ENCODE data around the gene COL5A2. TPM values are rescaled to one million over a fixed set of nuclear protein-coding genes. Genes with fewer than 3 reads are reported as not detected.

Gene COL5A2
- 155 and 160 TPM in 2 replicates for total RNA-seq (2014; rRNA removed; shearing (Covaris generic))

- peak; percentile 74 for DNase-seq (ENCODE audit: low spot score)
These were observed at the start of gene COL5A2 for GRCh38 chr2:189179570-189179950. COL5A2 (minus strand) TSS chr2:189179761; CDS start chr2:189179604, 157 bp downstream.

DNA sequence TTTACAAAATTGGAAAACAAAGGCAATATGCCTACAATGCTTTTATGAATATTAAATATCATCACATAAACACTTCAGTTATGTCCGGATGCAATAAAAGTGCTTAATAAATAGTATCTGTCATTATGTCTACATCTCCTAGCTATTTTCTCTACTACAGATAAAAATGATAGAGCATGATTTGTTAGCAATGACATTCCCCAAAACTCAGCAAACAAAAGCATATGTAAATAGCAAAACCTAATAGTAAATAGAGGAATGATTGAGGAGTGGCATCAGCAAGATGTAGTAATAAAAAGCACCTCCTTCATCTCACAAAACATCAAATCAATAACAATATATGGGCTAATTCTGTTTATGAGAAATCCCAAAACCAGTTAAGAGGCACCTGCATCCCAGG is 46.5 kb upstream of the COL5A2 start:
- no peak for DNase-seq (ENCODE audit: low spot score)

DNA sequence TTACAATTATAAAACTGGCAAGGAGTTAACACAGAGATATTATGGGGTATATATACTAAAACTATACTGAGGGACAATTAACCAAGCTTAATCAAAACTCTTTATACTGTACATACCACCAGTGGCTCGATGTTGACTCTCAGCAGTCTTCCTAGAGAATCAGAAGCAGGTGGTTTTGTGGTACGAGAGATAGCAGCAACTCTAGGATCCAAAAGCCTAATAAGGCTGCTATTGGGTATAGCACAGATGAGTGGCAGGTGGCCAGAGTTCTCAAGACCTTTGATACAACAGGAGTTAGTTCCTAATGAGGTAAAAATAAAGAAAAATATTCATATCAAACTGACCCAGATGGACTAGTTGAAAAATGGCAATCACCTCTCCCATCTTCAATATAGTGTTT is 45.5 kb upstream of the COL5A2 start:
- DNase-seq (ENCODE audit: low spot score): no peak

DNA sequence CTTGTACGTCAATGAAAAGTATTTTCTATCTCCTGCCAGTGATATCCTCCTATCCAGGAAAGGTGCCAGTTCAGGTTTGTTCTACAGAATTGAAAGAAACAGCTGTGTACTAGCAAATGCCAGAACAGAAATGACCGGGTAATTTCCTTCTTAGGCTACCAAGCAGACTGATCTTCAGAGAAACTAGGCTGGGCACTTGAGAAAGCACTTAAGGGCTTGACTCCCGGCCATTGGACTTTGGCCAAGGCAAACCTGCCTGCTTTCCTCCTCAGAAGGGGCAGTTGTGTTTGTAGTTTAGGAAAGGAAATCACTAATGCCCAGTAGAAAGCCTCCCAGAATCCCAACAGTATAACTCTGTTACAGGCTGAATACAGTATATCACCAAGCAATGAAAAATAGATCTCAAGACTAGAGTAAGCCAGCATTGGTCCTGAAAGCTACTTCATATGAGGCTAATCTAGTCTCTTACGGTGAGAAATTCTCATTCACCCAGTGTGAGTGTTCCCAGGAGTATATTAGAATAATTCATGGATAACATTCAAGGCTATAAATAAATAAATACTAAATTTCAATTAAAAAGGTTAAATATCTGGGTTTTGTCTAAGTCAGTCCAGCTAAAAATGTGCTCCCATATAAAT is 43.0 kb upstream of the COL5A2 start:
- DNase-seq (ENCODE audit: low spot score): peak; percentile 49

DNA sequence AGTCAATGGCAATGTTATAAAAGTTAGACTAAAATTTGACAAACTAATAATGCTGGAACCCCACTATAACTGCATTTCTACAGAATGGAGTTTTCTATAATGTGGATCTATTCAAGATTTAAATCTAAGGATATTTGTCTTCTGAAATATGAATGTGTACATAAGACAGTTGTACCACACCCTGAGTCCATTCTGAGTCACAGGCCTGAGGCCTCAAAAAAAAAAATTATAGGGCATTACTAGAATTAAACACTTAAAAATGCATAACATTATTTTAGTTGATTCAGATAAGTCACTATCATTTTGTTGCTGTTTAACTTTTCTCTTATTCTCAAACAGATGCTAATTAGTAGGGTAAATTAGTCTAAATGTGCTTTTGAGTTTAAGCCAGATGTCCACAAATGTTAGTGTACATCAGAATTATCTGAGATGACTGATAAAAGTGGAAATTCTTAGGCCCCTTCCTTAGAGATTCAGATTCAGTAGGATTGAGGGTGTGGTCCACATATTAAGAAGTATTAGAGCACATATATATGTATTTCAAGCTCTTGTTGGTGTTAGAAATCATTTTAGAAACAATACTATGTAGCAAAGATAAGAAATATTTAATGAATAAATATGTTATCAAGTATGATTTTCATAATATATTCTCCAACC is 42.4 kb upstream of the COL5A2 start:
- no peak for DNase-seq (ENCODE audit: low spot score)

- no peak for DNase-seq (ENCODE audit: low spot score)
These were observed 38.7 kb upstream of the COL5A2 start for GRCh38 chr2:189218236-189218635.

DNA sequence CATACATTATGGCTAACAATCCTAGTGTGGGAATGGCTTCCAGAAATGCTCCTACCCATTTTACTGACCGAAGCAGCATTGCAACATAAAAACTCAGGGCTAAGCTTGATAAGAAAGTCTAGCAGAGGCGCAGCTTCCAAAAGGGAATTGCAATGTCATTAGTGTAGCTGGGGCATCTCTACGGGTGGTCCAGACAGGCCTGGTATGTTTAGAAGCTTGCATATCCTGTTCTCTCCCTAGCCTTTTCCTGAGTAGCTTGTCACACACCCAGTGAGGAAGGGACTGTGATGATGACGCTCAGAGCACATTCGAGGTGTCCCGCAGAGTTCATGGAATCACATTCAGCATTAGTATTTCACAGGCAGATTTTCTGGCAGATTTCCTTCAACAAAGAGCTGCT is 38.0 kb upstream of the COL5A2 start:
- DNase-seq (ENCODE audit: low spot score): peak; percentile 80

DNA sequence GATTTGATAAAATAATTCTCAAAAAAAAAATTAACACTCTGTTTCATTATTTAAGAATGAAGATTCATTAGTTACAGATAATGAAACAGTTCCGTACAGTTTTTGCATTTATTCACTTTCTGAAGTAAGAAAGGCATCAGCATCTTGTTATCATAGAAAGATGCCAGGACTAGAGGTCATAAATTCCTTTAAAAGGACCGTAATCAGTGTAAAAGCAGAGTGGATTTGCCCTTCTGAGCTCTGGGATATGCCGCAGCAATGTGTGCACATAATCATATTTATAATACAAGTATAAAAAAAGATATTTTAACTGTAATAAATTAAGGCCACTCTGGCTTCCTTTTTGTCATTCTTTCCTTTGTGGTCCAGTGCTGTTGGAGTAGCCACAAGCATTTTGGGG is 37.5 kb upstream of the COL5A2 start:
- DNase-seq (ENCODE audit: low spot score): no peak

DNA sequence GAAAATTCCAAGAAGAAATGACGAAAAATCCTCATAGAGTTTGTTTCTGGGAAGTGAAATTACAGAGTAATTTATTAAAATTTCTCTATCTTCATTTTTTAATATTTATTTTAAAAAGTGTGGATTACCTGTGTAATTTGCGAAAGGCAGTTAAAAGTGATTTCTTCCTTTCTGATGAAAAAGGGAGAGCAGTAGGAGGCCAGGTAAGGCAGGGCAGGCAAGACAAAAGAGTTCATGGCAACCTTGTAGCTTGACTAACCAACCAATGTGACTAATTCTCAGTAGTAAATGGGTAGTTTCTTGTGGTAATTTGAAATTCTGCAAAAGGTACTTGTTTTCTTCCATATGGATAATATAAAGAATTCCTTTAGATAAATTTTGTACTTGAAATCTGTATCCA is 34.9 kb upstream of the COL5A2 start:
- no peak for DNase-seq (ENCODE audit: low spot score)

DNA sequence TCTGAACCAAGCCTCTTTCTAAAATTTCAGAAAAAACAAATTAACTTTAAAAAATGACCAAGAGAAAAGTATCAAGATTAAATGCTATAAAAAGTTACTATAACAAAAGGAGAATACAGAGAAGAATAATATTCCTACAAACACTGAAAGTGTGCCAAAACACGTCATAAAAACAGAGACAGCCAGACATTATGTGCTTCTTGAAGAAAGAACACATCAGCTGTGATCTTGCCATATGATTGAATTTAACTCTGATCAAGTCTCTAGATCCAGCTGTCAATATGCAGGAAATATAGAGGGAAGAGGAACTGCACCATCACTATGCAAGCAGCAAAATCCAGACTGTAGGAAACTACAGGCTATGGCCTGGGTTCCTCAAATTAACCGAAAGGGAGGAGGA is 33.7 kb upstream of the COL5A2 start:
- DNase-seq (ENCODE audit: low spot score): no peak

DNA sequence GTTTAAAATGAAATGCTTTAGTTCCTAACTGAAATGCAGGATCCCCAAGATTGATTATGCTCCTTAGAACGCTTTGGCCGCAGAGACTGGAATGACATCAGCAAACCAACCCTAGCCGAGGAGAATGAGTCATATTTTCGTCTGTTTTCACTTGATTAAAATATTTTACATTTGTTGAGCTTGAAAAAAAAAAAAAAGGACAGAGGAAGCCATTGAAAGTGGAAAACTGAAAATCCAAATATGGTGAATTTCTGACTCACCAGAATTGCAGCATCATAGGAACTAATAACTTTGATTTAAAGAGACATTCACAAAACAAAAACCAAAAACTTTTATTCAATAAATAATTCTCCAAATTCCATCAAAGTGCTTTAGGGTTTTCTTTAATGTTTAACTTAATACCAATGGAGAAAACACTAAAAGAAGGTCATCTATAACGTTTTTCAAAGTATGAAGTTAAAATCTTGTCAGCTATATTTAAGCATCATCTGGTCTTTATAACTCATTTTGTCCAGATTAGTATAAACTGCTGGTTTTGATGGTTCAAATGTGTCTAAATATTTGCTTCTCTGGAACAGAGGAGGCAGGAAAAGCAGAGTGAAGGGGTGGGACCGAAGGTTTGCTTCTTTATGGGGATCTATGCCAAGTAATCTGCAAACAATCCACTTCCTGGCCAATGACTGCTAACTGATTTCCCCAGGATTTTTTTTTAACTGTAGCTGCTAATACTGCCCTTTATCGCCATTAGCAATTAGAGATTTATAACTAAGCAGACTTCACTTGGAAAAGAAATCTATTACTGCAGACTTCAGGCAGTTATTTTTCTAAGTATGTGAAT is 30.9 kb upstream of the COL5A2 start:
- peak; percentile 93 for DNase-seq (ENCODE audit: low spot score)

- DNase-seq (ENCODE audit: low spot score): no peak
These were observed 28.7 kb upstream of the COL5A2 start for GRCh38 chr2:189208254-189208653.

DNA sequence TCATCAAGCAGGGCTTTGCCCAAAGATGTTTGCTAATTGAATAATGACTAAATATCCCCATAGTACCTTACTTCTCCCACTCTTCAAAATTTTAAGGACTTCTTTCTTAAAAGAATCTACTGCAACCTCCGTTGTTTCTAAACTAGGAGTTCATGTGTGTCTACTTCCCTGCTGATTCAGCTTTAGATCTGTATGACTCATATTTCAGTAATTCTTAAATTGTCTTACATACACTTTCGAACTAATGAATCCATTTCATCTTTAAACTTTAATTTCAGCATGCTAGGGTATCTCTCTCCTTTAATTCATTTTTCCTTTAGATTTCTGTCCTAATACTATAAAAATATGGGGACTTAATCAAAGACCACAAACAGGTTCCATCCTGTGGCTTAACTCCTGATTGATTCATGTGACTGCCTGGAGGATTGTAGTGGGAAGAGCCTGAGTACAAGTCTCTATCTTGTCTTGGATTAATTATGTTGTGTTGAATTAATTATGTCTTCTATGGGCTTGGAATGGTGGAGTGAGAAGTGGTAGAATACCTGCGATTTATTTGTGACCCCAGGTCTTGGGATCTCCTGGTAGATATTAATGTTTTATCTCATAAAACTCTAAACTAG is 24.9 kb upstream of the COL5A2 start:
- DNase-seq (ENCODE audit: low spot score): no peak

DNA sequence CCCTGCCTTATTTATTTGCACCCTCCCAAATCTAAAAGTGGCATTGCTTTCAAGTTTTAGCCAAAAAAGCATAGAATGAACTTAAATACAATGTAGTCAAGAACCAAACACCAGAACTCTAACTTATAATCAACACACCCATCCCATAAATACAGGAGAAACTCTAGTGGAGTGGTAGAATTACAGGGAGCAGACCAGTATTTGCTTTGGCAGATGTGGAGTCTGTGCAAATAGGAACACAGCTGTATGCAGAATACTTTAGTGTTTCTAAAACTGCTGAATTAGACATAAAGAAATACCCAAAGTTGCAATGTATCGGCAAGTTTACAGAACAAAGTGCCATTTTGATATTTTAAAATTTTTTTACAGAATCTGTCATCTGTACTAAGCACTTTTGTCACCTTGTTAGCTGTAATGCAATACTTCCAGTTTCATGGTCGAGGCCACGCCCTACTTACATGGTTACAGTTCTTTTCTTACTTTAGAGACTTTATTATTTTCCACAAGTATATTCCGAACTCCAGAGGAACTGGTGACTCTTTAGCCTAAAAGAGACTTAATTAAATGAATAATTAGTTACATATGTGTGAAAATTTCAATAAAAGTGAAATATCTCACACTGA is 23.7 kb upstream of the COL5A2 start:
- no peak for DNase-seq (ENCODE audit: low spot score)

- DNase-seq (ENCODE audit: low spot score): no peak
These were observed 20.2 kb upstream of the COL5A2 start for GRCh38 chr2:189199797-189200196.

GRCh38 chr2:189192766-189193165 is 13.2 kb upstream of the COL5A2 start:
- no peak for DNase-seq (ENCODE audit: low spot score)

DNA sequence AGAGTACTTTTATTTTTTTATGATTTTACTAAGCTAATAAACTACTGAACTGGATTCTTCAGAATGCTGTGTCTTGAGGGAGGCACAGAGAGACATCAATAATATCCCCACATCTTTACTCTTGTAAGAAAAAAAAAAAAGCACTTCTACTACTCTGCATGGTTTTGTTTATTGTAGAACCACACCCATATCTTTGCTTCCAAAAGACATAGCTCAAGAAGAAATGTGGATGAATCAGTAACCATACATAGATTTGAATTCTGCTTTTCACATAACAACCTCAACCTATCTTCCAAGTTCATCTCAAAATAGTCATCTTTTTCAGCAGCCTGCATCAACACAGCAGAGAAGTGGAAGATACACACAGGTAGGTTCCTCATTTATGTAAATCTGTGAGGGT is 12.2 kb upstream of the COL5A2 start:
- no peak for DNase-seq (ENCODE audit: low spot score)

GRCh38 chr2:189190685-189191084 is 11.1 kb upstream of the COL5A2 start:
- no peak for DNase-seq (ENCODE audit: low spot score)

DNA sequence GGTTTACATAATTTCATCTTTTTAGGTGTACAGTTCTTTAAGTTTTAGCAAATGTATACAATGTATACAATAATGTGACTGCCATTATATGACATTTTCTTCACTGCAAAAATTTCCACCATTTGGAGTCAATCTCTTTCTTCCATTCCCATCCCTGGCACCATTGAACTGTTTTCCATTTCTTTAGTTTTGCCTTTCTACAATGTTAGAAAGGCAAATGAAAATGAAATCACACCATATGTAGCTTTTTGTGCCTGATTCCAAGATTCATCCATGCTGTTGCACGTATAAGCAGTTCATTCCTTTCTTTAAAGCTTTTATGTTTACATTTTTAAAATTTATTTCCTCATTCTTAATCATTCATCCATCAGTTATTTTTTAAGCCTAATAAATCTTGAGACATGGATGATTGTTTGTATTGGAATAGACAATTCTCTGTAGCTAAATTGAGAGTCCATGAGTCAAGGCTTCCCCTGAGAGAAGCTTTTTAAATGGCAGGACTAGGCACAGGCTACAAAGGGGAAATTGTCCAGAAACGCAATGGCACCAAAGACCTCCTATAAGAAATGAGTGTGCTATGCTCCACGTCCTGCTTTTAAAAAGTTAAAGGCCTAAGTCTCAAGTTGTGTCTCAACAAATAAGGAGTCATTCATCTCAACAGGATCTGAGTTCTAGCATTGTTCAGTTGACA is 8.7 kb upstream of the COL5A2 start:
- no peak for DNase-seq (ENCODE audit: low spot score)

GRCh38 chr2:189183170-189183569 is 3.6 kb upstream of the COL5A2 start:
- DNase-seq (ENCODE audit: low spot score): no peak

DNA sequence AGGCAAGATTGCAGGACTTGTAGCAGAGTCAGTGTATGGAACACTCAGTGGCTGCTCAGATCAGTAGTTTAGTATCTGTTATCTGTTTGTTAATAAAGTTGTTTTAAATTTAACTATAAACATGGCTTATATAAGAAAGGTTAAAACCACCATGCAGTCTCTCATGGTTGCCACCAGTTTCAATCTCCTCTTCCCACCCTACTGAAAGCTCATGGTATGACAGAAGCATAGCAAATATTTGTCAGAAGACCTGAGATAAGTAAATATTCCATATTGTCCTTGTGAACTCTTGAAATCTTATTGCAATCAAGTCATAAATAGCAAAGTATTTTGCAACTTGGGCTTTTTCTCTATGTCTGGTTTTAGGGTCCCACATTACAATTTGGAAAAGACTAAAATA is 2.1 kb upstream of the COL5A2 start:
- DNase-seq (ENCODE audit: low spot score): no peak

Data from H4 (cell line).